ENCODE measurements around the gene ADCY2. TPM values are rescaled to one million over a fixed set of nuclear protein-coding genes. Genes with fewer than 3 reads are reported as not detected.

Gene ADCY2
- total RNA-seq, 1 experiment from 2014 or later, result 31.3 TPM

DNA sequence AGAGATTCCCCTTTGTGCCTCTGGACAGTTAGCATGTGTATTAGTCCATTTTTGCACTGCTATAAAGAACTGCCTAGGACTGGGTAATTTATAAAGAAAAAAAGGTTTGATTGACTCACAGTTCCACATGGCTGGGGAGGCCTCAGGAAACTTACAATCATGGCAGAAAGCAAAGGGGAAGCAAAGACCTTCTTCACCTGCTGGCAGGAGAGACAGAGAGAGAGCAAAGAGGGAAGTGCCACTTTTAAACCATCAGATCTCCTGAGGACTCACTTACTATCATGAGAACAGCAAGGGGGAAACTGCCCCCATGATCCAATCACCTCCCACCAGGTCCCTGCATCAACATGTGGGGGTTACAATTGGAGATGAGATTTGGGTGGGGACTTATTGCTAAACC is 449.0 kb downstream of the ADCY2 start:
- Mint-ChIP-seq H3K4me3 (no peak overlapping the region), H3K36me3 (ENCODE audit: insufficient read depth in 1 of 3, low read depth in 3 of 3) (peaks cover 0 to 8% (median 0%) of the 10 kb centered on the region in 3 experiments; a peak in 2 of 7 replicates), H3K9me3 (peaks cover 0 to 6% of the 10 kb centered on the region in 2 experiments; a peak in 1 of 5 replicates), H3K27me3 (ENCODE audit: low read depth) (peaks cover 26% of the 10 kb centered on the region), H3K27ac (no peak overlapping the region), H3K4me1 (peaks cover 7 to 9% of the 10 kb centered on the region in 2 experiments)
- TF ChIP-seq, protein P1, sequence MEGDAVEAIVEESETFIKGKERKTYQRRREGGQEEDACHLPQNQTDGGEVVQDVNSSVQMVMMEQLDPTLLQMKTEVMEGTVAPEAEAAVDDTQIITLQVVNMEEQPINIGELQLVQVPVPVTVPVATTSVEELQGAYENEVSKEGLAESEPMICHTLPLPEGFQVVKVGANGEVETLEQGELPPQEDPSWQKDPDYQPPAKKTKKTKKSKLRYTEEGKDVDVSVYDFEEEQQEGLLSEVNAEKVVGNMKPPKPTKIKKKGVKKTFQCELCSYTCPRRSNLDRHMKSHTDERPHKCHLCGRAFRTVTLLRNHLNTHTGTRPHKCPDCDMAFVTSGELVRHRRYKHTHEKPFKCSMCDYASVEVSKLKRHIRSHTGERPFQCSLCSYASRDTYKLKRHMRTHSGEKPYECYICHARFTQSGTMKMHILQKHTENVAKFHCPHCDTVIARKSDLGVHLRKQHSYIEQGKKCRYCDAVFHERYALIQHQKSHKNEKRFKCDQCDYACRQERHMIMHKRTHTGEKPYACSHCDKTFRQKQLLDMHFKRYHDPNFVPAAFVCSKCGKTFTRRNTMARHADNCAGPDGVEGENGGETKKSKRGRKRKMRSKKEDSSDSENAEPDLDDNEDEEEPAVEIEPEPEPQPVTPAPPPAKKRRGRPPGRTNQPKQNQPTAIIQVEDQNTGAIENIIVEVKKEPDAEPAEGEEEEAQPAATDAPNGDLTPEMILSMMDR (conservative IDR thresholded peaks at IDR 0.05), result no peak
- no peak for DNase-seq
- no peak overlapping the region for H3T11ph ChIP-seq (ENCODE audit: low read length)
- no peak overlapping the region for H3K23ac ChIP-seq (ENCODE audit: insufficient read length, low read depth, low read length)
- H3K79me1 ChIP-seq (ENCODE audit: insufficient read depth, low read depth, low read length, poor library complexity, severe bottlenecking), result no peaks in the 10 kb centered on the region
- no peak overlapping the region for H3K9ac ChIP-seq (ENCODE audit: extremely low read depth, insufficient read length, low read length)
- H3K18ac ChIP-seq (ENCODE audit: insufficient read length, low read depth, low read length), result no peak overlapping the region
- no peak overlapping the region for H2AFZ ChIP-seq (ENCODE audit: low read length)
- H4K91ac ChIP-seq (ENCODE audit: insufficient read length, low read depth, low read length), result no peak overlapping the region
- no peaks in the 10 kb centered on the region for H3K4me1 ChIP-seq (ENCODE audit: insufficient read depth, low read length)
- no peak overlapping the region for H2BK20ac ChIP-seq (ENCODE audit: low read depth, low read length, poor library complexity, severe bottlenecking)
- no peak overlapping the region for H4K8ac ChIP-seq (replicated peaks; ENCODE audit: insufficient read length, low read depth, low read length)
- no peak overlapping the region for H2BK15ac ChIP-seq (ENCODE audit: low read depth, low read length)
- H3K9me3 ChIP-seq (ENCODE audit: control insufficient read depth, low read depth, low read length), result no peaks in the 10 kb centered on the region
- H2BK12ac ChIP-seq (ENCODE audit: insufficient read length, low read depth, low read length), result no peak overlapping the region
- no peak overlapping the region for H4K5ac ChIP-seq (ENCODE audit: insufficient read length, low read depth, low read length)
- no peak overlapping the region for H2AK5ac ChIP-seq (ENCODE audit: insufficient read length, low read length)
- peaks cover 4% of the 10 kb centered on the region for H3K27me3 ChIP-seq (ENCODE audit: insufficient read depth, low read length)
- no peaks in the 10 kb centered on the region for H4K20me1 ChIP-seq (ENCODE audit: control insufficient read depth, insufficient read depth, insufficient read length)
- H3K27ac ChIP-seq (ENCODE audit: insufficient read length, low read depth, low read length), result no peak overlapping the region
- H3K14ac ChIP-seq (ENCODE audit: insufficient read depth, low read length), result no peak overlapping the region
- H2BK5ac ChIP-seq (ENCODE audit: insufficient read length, low read length), result no peak overlapping the region
- no peak overlapping the region for H2BK120ac ChIP-seq (ENCODE audit: low read depth, low read length, poor library complexity, severe bottlenecking)
- no peaks in the 10 kb centered on the region for H3K79me2 ChIP-seq (ENCODE audit: insufficient read depth, low read length)
- peaks cover 6% of the 10 kb centered on the region for H3K23me2 ChIP-seq (ENCODE audit: insufficient read length, low read depth, low read length, poor library complexity, severe bottlenecking)
- H3K4ac ChIP-seq (ENCODE audit: low read depth, low read length), result no peak overlapping the region
- H3K56ac ChIP-seq (ENCODE audit: insufficient read length, low read depth, low read length), result no peak overlapping the region
- H3K4me2 ChIP-seq (ENCODE audit: insufficient read depth, insufficient read length, low read length), result no peak overlapping the region

Measured in H9 (cell line).